ENCODE measurements around the gene PTTG1.

Gene PTTG1

GRCh38 chr5:160458806-160459800, 37.4 kb downstream of the PTTG1 start:
- no peak for TF ChIP-seq CTCF (IDR thresholded peaks at IDR 0.05; ENCODE audit: insufficient read depth, missing control alignments)
- no peak for FAIRE-seq
- DNase-seq (ENCODE audit: insufficient read length, low spot score), result no peak

DNA sequence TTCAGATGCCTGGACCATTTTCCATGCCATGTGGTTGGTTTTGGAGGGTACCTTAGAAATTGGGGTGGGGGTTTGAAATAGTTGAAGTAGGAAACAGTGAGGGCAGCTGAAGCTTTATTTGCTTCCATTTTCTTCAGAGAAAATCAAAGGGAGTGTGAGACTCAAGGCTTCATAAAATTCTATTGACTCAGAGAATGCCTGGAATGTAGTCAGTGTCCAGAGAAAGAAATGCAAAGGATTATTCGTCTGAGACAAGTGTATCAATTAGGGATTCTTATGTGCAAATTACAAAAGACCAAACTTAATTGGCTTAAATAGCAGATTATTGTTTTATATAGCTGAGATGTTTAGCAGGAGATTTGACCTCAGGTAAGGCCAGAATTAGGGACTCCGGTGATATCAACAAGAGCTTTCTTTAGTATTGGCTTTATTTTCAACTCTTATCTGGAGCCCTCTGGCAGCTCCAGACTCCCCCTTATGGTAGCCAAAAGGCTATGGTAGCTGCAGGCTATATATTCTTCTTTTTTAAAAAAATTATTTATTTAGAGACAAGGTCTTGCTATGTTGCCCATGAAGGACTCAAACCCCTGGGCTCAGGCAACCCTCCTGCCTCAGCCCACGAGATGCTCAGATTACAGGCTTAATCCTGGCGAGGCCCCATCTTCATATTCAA, 38.9 kb downstream of the PTTG1 start:
- FAIRE-seq (no peak), DNase-seq (ENCODE audit: insufficient read length, low spot score) (no peak)
- TF ChIP-seq CTCF (IDR thresholded peaks at IDR 0.05; ENCODE audit: insufficient read depth, missing control alignments), result no peak

DNA sequence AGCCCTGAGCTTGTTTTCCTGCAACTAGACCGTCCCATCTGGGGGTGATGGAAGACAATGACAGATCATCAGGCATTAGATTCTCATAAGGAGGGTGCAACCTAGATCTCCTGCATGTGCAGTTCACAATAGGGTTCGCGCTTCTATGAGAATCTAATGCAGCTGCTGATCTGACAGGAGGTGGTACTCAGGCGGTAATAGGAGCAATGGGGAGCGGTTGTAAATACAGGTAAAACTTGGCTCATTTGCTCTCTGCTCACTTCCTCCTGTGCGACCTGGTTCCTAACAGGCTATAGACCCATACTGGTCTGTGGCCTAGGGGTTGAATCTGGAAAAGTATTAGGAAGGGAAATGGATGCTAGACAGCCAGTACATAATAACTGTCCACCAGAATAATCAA, 39.7 kb downstream of the PTTG1 start:
- no peak for FAIRE-seq
- DNase-seq (ENCODE audit: insufficient read length, low spot score), result no peak
- no peak for TF ChIP-seq CTCF (IDR thresholded peaks at IDR 0.05; ENCODE audit: insufficient read depth, missing control alignments)

DNA sequence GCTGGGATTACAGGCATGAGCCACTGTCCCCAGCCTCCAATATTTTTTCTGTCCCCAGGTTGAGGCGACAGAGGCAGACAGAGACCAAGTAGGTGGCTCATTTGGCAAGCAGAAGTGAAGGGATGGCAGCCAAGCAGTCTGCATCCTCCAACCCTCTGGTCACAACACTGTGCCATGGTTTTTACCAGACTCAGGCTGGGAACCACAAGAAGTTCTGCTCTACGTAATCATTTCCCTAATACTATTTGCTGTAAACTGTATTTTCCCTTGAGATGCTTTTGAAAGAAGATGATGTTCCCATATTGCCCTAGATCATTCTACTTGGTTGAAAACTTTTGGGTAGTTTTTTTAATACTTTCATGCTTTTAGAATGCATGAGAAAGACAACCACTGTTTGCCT, 40.5 kb downstream of the PTTG1 start:
- TF ChIP-seq CTCF (IDR thresholded peaks at IDR 0.05; ENCODE audit: insufficient read depth, missing control alignments), result no peak
- DNase-seq (ENCODE audit: insufficient read length, low spot score) (no peak), FAIRE-seq (no peak)

- no peak for DNase-seq (ENCODE audit: insufficient read length, low spot score)
- FAIRE-seq, result no peak
- no peak for TF ChIP-seq CTCF (IDR thresholded peaks at IDR 0.05; ENCODE audit: insufficient read depth, missing control alignments)
Observed at GRCh38 chr5:160463227-160463626, 41.6 kb downstream of the PTTG1 start.

GRCh38 chr5:160463740-160464465, 42.2 kb downstream of the PTTG1 start:
- no peak for FAIRE-seq
- DNase-seq (ENCODE audit: insufficient read length, low spot score), result no peak
- TF ChIP-seq CTCF (IDR thresholded peaks at IDR 0.05; ENCODE audit: insufficient read depth, missing control alignments), result no peak
